Glutamatergic neuron (in vitro differentiated cells): ENCODE measurements around the gene CYS1. TPM values are rescaled to one million over a fixed set of nuclear protein-coding genes. Genes with fewer than 3 reads are reported as not detected.
"Not testable (repeated sequence)": the region's sequence is repeated elsewhere in the genome, so short reads cannot be mapped to it uniquely, and the experiment has no call there.

Source experiments
- DNase-seq: peaks from one replicate; pipeline ENCODE4 v3.0.0; 2022
- H3K27ac Mint-ChIP-seq: one replicate; pipeline ENCODE4 v1.8.0; 2020; ENCODE audit warnings: mild to moderate bottlenecking, mixed read lengths, inconsistent platforms; ENCODE audit not compliant: unreplicated experiment
- H3K27me3 Mint-ChIP-seq: one replicate; pipeline ENCODE4 v1.8.0; 2020; ENCODE audit warnings: mild to moderate bottlenecking, moderate library complexity, mixed read lengths, inconsistent platforms; ENCODE audit not compliant: unreplicated experiment
- H3K36me3 Mint-ChIP-seq: one replicate; pipeline ENCODE4 v1.8.0; 2020; ENCODE audit warnings: mild to moderate bottlenecking, mixed read lengths, inconsistent platforms; ENCODE audit not compliant: unreplicated experiment
- H3K4me1 Mint-ChIP-seq: one replicate; pipeline ENCODE4 v1.8.0; 2020; ENCODE audit warnings: mild to moderate bottlenecking, low read depth, mixed read lengths, inconsistent platforms; ENCODE audit not compliant: unreplicated experiment
- H3K4me3 Mint-ChIP-seq: one replicate; pipeline ENCODE4 v1.8.0; 2020; ENCODE audit warnings: mild to moderate bottlenecking, mixed read lengths, inconsistent platforms; ENCODE audit not compliant: unreplicated experiment
- H3K9me3 Mint-ChIP-seq: one replicate; pipeline ENCODE4 v1.8.0; 2020; ENCODE audit warnings: mild to moderate bottlenecking, moderate library complexity, mixed read lengths, inconsistent platforms; ENCODE audit not compliant: unreplicated experiment
- total RNA-seq: library from RNA; stranded (reverse); fragmentation: NEBNext Ultra II Directional; extraction: Animal tissue kit (Norgen Biotek cat#: 25700); gene quantifications from one replicate; pipeline ENCODE4 v1.2.1, GENCODE V29; 2021; ENCODE audit not compliant: unreplicated experiment
- TF ChIP-seq, protein P1 (sequence below): fragments of 200-600 bp; sonication (generic); IDR thresholded peaks from one replicate; pipeline ENCODE4 v1.5.0; 2021; ENCODE audit not compliant: partially characterized antibody, unreplicated experiment

The CYS1 gene
- total RNA-seq, 1 donor from 2014 or later, result not detected

DNA sequence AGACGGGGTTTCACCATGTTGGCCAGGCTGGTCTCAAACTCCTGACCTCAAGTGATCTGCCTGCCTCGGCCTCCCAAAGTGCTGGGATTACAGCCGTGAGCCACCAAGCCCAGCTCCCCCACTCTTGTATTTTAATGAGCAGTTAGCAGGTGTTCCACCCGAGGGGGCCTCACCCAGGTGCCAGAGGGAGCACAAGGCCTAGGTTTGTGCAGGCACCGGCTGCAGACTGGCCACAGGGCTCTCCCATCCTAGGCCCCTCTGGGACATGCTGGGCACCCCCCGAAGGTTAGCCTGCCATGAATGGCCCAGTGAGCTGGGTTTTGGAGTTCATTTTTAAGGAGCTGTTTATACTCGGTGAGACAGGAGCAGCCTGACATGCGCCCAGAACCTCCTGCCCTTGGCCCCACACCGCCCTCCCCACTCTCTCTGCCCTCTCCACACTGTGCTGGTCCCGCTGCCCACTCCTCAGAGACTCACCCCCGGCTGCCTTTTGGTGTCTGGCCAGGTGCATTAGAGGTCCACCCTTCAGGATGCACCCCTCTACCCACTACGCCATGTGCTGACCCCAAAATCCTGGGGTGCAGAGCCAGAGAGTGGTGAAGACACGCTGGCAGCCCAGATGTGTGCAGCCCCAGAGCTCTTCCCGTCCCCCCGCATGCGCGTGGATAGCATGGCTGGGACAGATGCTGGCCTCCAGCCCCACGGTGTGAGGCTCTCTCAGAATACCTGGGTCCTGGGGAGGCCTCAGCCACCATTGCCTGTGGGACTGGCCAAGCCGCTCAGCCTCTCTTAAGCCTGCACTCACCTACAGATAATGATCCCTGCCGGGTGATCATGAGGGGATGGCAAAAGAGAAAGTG lies 48.1 kb downstream of the CYS1 start:
- Mint-ChIP-seq H3K36me3 (no peaks in the 10 kb centered on the region), H3K27ac (no peak overlapping the region), H3K9me3 (no peaks in the 10 kb centered on the region), H3K27me3 (no peaks in the 10 kb centered on the region), H3K4me1 (peaks cover 4% of the 10 kb centered on the region), H3K4me3 (no peak overlapping the region)
- TF ChIP-seq, protein P1, sequence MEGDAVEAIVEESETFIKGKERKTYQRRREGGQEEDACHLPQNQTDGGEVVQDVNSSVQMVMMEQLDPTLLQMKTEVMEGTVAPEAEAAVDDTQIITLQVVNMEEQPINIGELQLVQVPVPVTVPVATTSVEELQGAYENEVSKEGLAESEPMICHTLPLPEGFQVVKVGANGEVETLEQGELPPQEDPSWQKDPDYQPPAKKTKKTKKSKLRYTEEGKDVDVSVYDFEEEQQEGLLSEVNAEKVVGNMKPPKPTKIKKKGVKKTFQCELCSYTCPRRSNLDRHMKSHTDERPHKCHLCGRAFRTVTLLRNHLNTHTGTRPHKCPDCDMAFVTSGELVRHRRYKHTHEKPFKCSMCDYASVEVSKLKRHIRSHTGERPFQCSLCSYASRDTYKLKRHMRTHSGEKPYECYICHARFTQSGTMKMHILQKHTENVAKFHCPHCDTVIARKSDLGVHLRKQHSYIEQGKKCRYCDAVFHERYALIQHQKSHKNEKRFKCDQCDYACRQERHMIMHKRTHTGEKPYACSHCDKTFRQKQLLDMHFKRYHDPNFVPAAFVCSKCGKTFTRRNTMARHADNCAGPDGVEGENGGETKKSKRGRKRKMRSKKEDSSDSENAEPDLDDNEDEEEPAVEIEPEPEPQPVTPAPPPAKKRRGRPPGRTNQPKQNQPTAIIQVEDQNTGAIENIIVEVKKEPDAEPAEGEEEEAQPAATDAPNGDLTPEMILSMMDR, result no peak
- DNase-seq, result no peak

DNA sequence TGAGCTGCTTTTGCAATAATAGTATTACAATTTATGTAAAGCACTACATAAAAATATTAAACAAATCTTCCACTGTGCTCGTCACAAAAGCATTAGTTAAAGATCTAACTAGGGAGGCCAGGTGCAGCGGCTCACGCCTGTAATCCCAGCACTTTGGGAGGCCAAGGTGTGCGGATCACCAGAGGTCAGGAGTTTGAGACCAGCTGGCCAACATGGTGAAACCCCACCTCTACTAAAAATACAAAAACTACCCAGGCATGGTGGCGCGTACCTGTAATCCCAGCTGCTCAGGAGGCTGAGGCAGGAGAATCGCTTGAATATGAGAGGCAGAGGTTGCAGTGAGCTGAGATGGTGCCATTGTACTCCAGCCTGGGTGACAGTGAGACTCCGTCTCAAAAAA lies 49.4 kb downstream of the CYS1 start:
- H3K27ac Mint-ChIP-seq, H3K36me3 Mint-ChIP-seq, H3K27me3 Mint-ChIP-seq, DNase-seq, H3K4me1 Mint-ChIP-seq, H3K9me3 Mint-ChIP-seq, H3K4me3 Mint-ChIP-seq: not testable (repeated sequence)

DNA sequence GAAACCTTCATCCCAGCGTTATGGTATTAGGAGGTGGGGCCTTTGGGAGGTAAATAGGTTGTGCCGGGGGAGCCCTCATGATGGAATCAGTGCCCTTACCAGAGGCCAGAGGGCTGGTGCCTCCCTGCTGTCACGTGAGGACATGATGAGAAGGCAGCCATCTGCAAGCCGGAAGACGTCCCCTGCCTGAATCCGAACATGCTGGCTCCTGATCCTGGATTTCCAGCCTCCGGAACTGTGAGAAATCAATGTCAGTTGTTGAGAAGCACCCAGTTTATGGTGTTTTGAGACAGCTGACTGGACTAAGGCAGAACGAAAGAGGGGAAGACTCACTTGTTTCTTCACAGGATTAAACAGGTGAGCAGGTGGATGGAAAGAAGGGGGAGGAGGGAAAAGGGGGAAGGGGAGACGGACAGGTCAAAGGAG lies 49.9 kb downstream of the CYS1 start:
- TF ChIP-seq, protein P1, result no peak
- Mint-ChIP-seq H3K36me3 (peaks cover 3% of the 10 kb centered on the region), H3K27ac (no peak overlapping the region), H3K9me3 (peaks cover 2% of the 10 kb centered on the region), H3K27me3 (no peaks in the 10 kb centered on the region), H3K4me3 (no peak overlapping the region), H3K4me1 (peaks cover 4% of the 10 kb centered on the region)
- no peak for DNase-seq

DNA sequence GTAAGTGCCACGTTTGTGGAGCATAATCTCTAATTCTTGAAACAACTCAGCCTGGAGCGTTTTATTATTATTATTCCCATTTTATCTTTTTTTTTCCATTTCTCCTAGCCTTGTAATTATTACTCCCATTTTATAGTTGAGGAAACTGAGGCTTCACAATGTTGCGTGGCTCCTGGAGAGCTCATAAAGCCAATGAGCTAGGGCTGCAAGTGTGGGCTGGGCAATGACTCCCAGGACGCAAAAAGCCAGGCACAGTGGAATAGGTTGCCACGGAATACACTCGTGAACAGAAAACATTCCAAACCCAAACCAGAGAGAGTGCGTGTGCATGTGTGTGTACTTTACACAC lies 50.4 kb downstream of the CYS1 start:
- Mint-ChIP-seq H3K9me3 (peaks cover 2% of the 10 kb centered on the region), H3K27me3 (no peaks in the 10 kb centered on the region), H3K27ac (no peak overlapping the region), H3K4me3 (no peak overlapping the region), H3K36me3 (peaks cover 4% of the 10 kb centered on the region), H3K4me1 (peaks cover 4% of the 10 kb centered on the region)
- TF ChIP-seq, protein P1, result no peak
- DNase-seq, result no peak

DNA sequence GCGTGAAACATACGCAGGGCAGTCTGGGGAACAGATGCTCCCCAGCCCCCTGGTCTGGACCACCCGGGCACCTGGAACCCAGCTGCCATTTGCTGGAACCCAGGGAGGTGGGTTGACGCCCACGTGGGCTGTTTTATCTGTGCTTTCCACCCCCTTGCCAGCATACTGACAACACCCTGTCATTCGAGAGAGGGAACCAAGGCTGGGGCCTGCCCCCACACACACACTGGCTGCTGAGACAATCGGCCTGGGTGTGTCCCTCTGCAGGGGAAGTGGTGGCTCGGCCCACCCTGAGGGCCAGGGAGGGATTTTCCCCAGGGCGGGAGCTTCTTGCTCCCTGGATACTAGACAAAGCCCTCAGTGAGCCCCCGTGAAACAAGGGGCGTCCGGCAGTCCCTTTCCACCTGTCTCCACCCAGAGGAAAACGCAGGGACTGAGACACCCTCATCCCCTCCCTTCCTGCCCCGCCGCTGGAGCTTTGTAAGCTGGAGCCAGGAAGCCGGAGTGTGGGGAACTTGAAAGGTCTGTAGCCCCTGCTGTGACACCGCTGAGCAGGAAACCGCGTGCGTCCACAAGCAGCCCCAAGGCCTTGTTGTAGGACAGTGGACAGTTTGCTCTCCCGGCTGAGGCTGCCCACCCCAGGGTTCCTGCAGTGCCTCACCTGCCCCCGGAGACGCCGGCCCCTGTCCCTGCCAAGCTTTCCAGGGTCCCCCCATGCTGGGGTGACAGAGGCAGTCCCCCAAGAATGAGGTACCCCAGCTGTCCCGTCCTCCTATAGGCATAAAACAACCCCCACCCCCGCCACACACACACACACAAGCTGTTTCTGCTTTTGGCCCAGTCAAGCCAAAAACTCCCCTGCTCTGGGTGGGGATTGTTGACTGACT lies 51.0 kb downstream of the CYS1 start:
- H3K9me3 Mint-ChIP-seq, result peaks cover 2% of the 10 kb centered on the region
- no peak overlapping the region for H3K27ac Mint-ChIP-seq
- H3K36me3 Mint-ChIP-seq, result peaks cover 4% of the 10 kb centered on the region
- TF ChIP-seq, protein P1, result no peak
- peaks cover 4% of the 10 kb centered on the region for H3K4me1 Mint-ChIP-seq
- DNase-seq, result no peak
- H3K4me3 Mint-ChIP-seq, result no peak overlapping the region
- no peaks in the 10 kb centered on the region for H3K27me3 Mint-ChIP-seq
